Fibroblast of the aortic adventitia (primary cell): ENCODE results near the gene CDCP2. TPM values are rescaled to one million over a fixed set of nuclear protein-coding genes. Genes with fewer than 3 reads are reported as not detected.

Source experiments
- DNase-seq: peaks from one replicate; pipeline ENCODE4 v3.0.0-alpha.2; 2010; ENCODE audit warnings: low read depth
- H3K4me3 ChIP-seq: 2 replicates; pipeline ENCODE4 v1.5.1; 2011; ENCODE audit warnings: low read depth, mild to moderate bottlenecking, control low read depth, low read length, moderate library complexity
- CTCF ChIP-seq: IDR thresholded peaks from 2 replicates; pipeline ENCODE4 v1.5.1; 2011; ENCODE audit warnings: mild to moderate bottlenecking, low read length, control low read depth, inconsistent platforms; ENCODE audit not compliant: insufficient read depth
- total RNA-seq: library from RNA; depleted of rRNA; stranded (reverse); fragments of >200 nt; gene quantifications from 2 replicates; pipeline ENCODE4 v1.2.3, GENCODE V29; 2012; ENCODE audit warnings: low replicate concordance

Gene CDCP2
- total RNA-seq, 1 donor: not detected

- no peak overlapping the region for H3K4me3 ChIP-seq
- DNase-seq: no peak
- no peak for TF ChIP-seq CTCF
These were observed 3.4 kb upstream of the CDCP2 start for GRCh38 chr1:54156201-54156600.

GRCh38 chr1:54153535-54154439, 987 bp upstream of the CDCP2 start:
- H3K4me3 ChIP-seq: peak overlapping the region; percentile 6
- TF ChIP-seq CTCF: no peak
- DNase-seq: peak; percentile 88

- H3K4me3 ChIP-seq: no peak overlapping the region
- no peak for TF ChIP-seq CTCF
- no peak for DNase-seq
These were observed 1.8 kb downstream of the CDCP2 start for GRCh38 chr1:54151013-54151412.

- DNase-seq: no peak
- TF ChIP-seq CTCF: no peak
- no peak overlapping the region for H3K4me3 ChIP-seq
These were observed 3.1 kb downstream of the CDCP2 start for GRCh38 chr1:54149734-54150133.

- no peak overlapping the region for H3K4me3 ChIP-seq
- no peak for TF ChIP-seq CTCF
- no peak for DNase-seq
These were observed 8.4 kb downstream of the CDCP2 start for GRCh38 chr1:54144366-54144765.

GRCh38 chr1:54142146-54142900, 10.5 kb downstream of the CDCP2 start:
- TF ChIP-seq CTCF: no peak
- no peak for DNase-seq
- H3K4me3 ChIP-seq: no peak overlapping the region
